MV-4-11 (cell line): ENCODE results near the gene ZEB2.
A peak's percentile ranks its signal among the peaks of the same experiment; 100 is the strongest.
"Not testable (repeated sequence)": the region's sequence is repeated elsewhere in the genome, so short reads cannot be mapped to it uniquely, and the experiment has no call there.

Experiments used
- DNase-seq: peaks from one replicate; lab custom pipeline; 2025; lab: John Stamatoyannopoulos, UW

The ZEB2 gene

GRCh38 chr2:144381716-144382115, 138.2 kb downstream of the ZEB2 start:
- DNase-seq, result no peak

- no peak for DNase-seq
These were observed 140.0 kb downstream of the ZEB2 start for GRCh38 chr2:144379851-144380311.

- no peak for DNase-seq
These were observed 141.4 kb downstream of the ZEB2 start for GRCh38 chr2:144378551-144378950.

GRCh38 chr2:144377914-144378313, 142.0 kb downstream of the ZEB2 start:
- DNase-seq, result peak; percentile 80

- DNase-seq, result no peak
These were observed 143.0 kb downstream of the ZEB2 start for GRCh38 chr2:144376926-144377325.

- DNase-seq, result peak; percentile 58
These were observed 143.5 kb downstream of the ZEB2 start for GRCh38 chr2:144376460-144376859.

GRCh38 chr2:144374163-144374661, 145.7 kb downstream of the ZEB2 start:
- peak; percentile 71 for DNase-seq

GRCh38 chr2:144372410-144373080, 147.4 kb downstream of the ZEB2 start:
- peak; percentile 49 for DNase-seq

- no peak for DNase-seq
These were observed 148.9 kb downstream of the ZEB2 start for GRCh38 chr2:144370937-144371584.

GRCh38 chr2:144369416-144369815, 150.5 kb downstream of the ZEB2 start:
- no peak for DNase-seq

- no peak for DNase-seq
These were observed 153.0 kb downstream of the ZEB2 start for GRCh38 chr2:144366825-144367429.

- DNase-seq, result no peak
These were observed 154.8 kb downstream of the ZEB2 start for GRCh38 chr2:144364944-144365738.

- not testable (repeated sequence) for DNase-seq
These were observed 155.7 kb downstream of the ZEB2 start for GRCh38 chr2:144364247-144364646.

- no peak for DNase-seq
These were observed 157.5 kb downstream of the ZEB2 start for GRCh38 chr2:144362401-144362800.

- DNase-seq, result no peak
These were observed 158.2 kb downstream of the ZEB2 start for GRCh38 chr2:144361742-144362141.

- DNase-seq, result no peak
These were observed 160.2 kb downstream of the ZEB2 start for GRCh38 chr2:144359684-144360083.

- no peak for DNase-seq
These were observed 160.9 kb downstream of the ZEB2 start for GRCh38 chr2:144358979-144359541.

GRCh38 chr2:144358374-144358964, 161.4 kb downstream of the ZEB2 start:
- DNase-seq, result no peak

- DNase-seq, result no peak
These were observed 162.1 kb downstream of the ZEB2 start for GRCh38 chr2:144357623-144358373.

GRCh38 chr2:144356402-144356801, 163.5 kb downstream of the ZEB2 start:
- no peak for DNase-seq

GRCh38 chr2:144354953-144355352, 165.0 kb downstream of the ZEB2 start:
- DNase-seq, result no peak
